RCC 7860 (cell line): ENCODE data around the gene CD84.
A peak's percentile ranks its signal among the peaks of the same experiment; 100 is the strongest.
"Not testable (repeated sequence)": the region's sequence is repeated elsewhere in the genome, so short reads cannot be mapped to it uniquely, and the experiment has no call there.

ENCODE experiments used
- DNase-seq: peaks from one replicate; pipeline ENCODE4 v3.0.0-alpha.2; 2015; ENCODE audit warnings: low spot score
- FAIRE-seq: peaks from 2 replicates; lab custom pipeline; 2012; peaks lifted over from hg19 to GRCh38; lab: Jason Lieb, UNC

The CD84 gene

GRCh38 chr1:160610569-160611242 lies 31.4 kb upstream of the CD84 start:
- FAIRE-seq (no peak), DNase-seq (no peak)

- FAIRE-seq, result no peak
- DNase-seq, result no peak
Measured at GRCh38 chr1:160608941-160609340, 29.6 kb upstream of the CD84 start.

GRCh38 chr1:160608514-160608913 lies 29.2 kb upstream of the CD84 start:
- no peak for FAIRE-seq
- no peak for DNase-seq

GRCh38 chr1:160608057-160608456 lies 28.8 kb upstream of the CD84 start:
- DNase-seq (no peak), FAIRE-seq (no peak)

GRCh38 chr1:160607672-160608032 lies 28.4 kb upstream of the CD84 start:
- no peak for FAIRE-seq
- DNase-seq, result no peak

GRCh38 chr1:160607011-160607671 lies 27.8 kb upstream of the CD84 start:
- peak; percentile 63 for DNase-seq
- peak; percentile 82 for FAIRE-seq

GRCh38 chr1:160606611-160607010 lies 27.3 kb upstream of the CD84 start:
- DNase-seq, result no peak

GRCh38 chr1:160605792-160606479 lies 26.6 kb upstream of the CD84 start:
- DNase-seq, result no peak
- no peak for FAIRE-seq

More at GRCh38 chr1:160606611-160607010, 27.3 kb upstream of the CD84 start:
- FAIRE-seq, result no peak

- DNase-seq (no peak), FAIRE-seq (no peak)
Measured at GRCh38 chr1:160605205-160605604, 25.9 kb upstream of the CD84 start.

- no peak for FAIRE-seq
- DNase-seq, result no peak
Measured at GRCh38 chr1:160597705-160598104, 18.4 kb upstream of the CD84 start.

- FAIRE-seq (no peak), DNase-seq (no peak)
Measured at GRCh38 chr1:160597051-160597450, 17.8 kb upstream of the CD84 start.

- FAIRE-seq, result no peak
- no peak for DNase-seq
Measured at GRCh38 chr1:160590488-160590887, 11.2 kb upstream of the CD84 start.

- FAIRE-seq, result no peak
- no peak for DNase-seq
Measured at GRCh38 chr1:160588468-160588867, 9.2 kb upstream of the CD84 start.

- no peak for DNase-seq
- no peak for FAIRE-seq
Measured at GRCh38 chr1:160584784-160585183, 5.5 kb upstream of the CD84 start.

GRCh38 chr1:160582976-160583375 lies 3.7 kb upstream of the CD84 start:
- DNase-seq, FAIRE-seq: not testable (repeated sequence)

- no peak for DNase-seq
Measured at GRCh38 chr1:160581961-160582360, 2.7 kb upstream of the CD84 start.

GRCh38 chr1:160580221-160580812 lies 1.0 kb upstream of the CD84 start:
- DNase-seq (no peak), FAIRE-seq (no peak)

More at GRCh38 chr1:160581961-160582360, 2.7 kb upstream of the CD84 start:
- FAIRE-seq, result no peak

- no peak for FAIRE-seq
Measured at GRCh38 chr1:160578525-160579191, 638 bp downstream of the CD84 start.

GRCh38 chr1:160578175-160578524 lies 1.1 kb downstream of the CD84 start:
- DNase-seq (no peak), FAIRE-seq (no peak)

More at GRCh38 chr1:160578525-160579191, 638 bp downstream of the CD84 start:
- no peak for DNase-seq

- FAIRE-seq, result no peak
- no peak for DNase-seq
Measured at GRCh38 chr1:160577671-160578070, 1.6 kb downstream of the CD84 start.

- FAIRE-seq (no peak), DNase-seq (no peak)
Measured at GRCh38 chr1:160576884-160577283, 2.4 kb downstream of the CD84 start.
